IPS DF 6.9 (cell line): Measurements from ENCODE around the gene C4A.
A peak's percentile ranks its signal among the peaks of the same experiment; 100 is the strongest.
"Not testable (repeated sequence)": the region's sequence is repeated elsewhere in the genome, so short reads cannot be mapped to it uniquely, and the experiment has no call there.

Experiments used
- DNase-seq: peaks from one replicate; pipeline ENCODE4 v3.0.0-alpha.2; 2013; ENCODE audit warnings: low read depth, low spot score
- H3K27ac ChIP-seq: one replicate; pipeline ENCODE4 v1.5.1; 2013; ENCODE audit warnings: low read length, control low read depth
- H3K27me3 ChIP-seq: 2 replicates; pipeline ENCODE4 v1.6.1; 2013; ENCODE audit warnings: mild to moderate bottlenecking, low read length; ENCODE audit not compliant: control insufficient read depth, insufficient read depth
- H3K36me3 ChIP-seq: 2 replicates; pipeline ENCODE4 v1.6.1; 2013; ENCODE audit warnings: low read length; ENCODE audit not compliant: control insufficient read depth, insufficient read depth
- H3K4me1 ChIP-seq: 2 replicates; pipeline ENCODE4 v1.6.1; 2013; ENCODE audit warnings: low read length; ENCODE audit not compliant: control insufficient read depth, insufficient read depth
- H3K4me3 ChIP-seq: 2 replicates; pipeline ENCODE4 v1.5.1; 2013; ENCODE audit warnings: mild to moderate bottlenecking, low read length
- H3K9me3 ChIP-seq: 2 replicates; pipeline ENCODE4 v1.6.1; 2013; ENCODE audit warnings: low read length, inconsistent platforms; ENCODE audit not compliant: control insufficient read depth, insufficient read depth
- WGBS: extraction: QIAGEN DNeasy Blood & Tissue Kit; methylation state at CpG from one replicate; pipeline ENCODE4 v1.1.7; 2013; ENCODE audit warnings: mixed read lengths, missing lambda C conversion rate; ENCODE audit not compliant: insufficient read length, insufficient coverage; 5-methylcytosine and 5-hydroxymethylcytosine counted together

The C4A gene

GRCh38 chr6:32043589-32044380 lies 61.9 kb downstream of the C4A start:
- not testable (repeated sequence) for H3K27ac ChIP-seq, H3K9me3 ChIP-seq, H3K4me3 ChIP-seq, H3K4me1 ChIP-seq, H3K36me3 ChIP-seq, H3K27me3 ChIP-seq, DNase-seq
- WGBS = no CpG with 5 or more reads among the region's 31 CpGs

- H3K4me3 ChIP-seq, H3K4me1 ChIP-seq, H3K36me3 ChIP-seq, H3K27me3 ChIP-seq, H3K9me3 ChIP-seq, DNase-seq, H3K27ac ChIP-seq: not testable (repeated sequence)
- no CpG with 5 or more reads among the region's 18 CpGs for WGBS
Observed at GRCh38 chr6:32044916-32045315, 63.1 kb downstream of the C4A start.

- Histone ChIP-seq H3K36me3 (no peaks in the 10 kb centered on the region), H3K27me3 (no peaks in the 10 kb centered on the region), H3K9me3 (no peaks in the 10 kb centered on the region), H3K27ac (no peak overlapping the region), H3K4me3 (no peak overlapping the region), H3K4me1 (no peaks in the 10 kb centered on the region)
- WGBS = no CpG with 5 or more reads among the region's 22 CpGs
- DNase-seq = no peak
Observed at GRCh38 chr6:32045811-32046449, 64.1 kb downstream of the C4A start.

GRCh38 chr6:32046450-32047083 lies 64.7 kb downstream of the C4A start:
- no peak for DNase-seq
- no CpG with 5 or more reads among the region's 14 CpGs for WGBS
- Histone ChIP-seq H3K36me3 (no peaks in the 10 kb centered on the region), H3K4me3 (no peak overlapping the region), H3K4me1 (no peaks in the 10 kb centered on the region), H3K27me3 (no peaks in the 10 kb centered on the region), H3K9me3 (no peaks in the 10 kb centered on the region), H3K27ac (no peak overlapping the region)

GRCh38 chr6:32047084-32047478 lies 65.2 kb downstream of the C4A start:
- WGBS = no CpG with 5 or more reads among the region's 11 CpGs
- no peak for DNase-seq
- no peak overlapping the region for H3K27ac ChIP-seq
- H3K4me1 ChIP-seq = no peaks in the 10 kb centered on the region
- no peak overlapping the region for H3K4me3 ChIP-seq
- no peaks in the 10 kb centered on the region for H3K36me3 ChIP-seq
- H3K9me3 ChIP-seq = no peaks in the 10 kb centered on the region
- H3K27me3 ChIP-seq = no peaks in the 10 kb centered on the region

- Histone ChIP-seq H3K27me3 (no peaks in the 10 kb centered on the region), H3K27ac (no peak overlapping the region)
- no CpG with 5 or more reads among the region's 6 CpGs for WGBS
Observed at GRCh38 chr6:32047539-32047854, 65.6 kb downstream of the C4A start.

GRCh38 chr6:32047855-32048766 lies 66.3 kb downstream of the C4A start:
- Histone ChIP-seq H3K9me3 (no peaks in the 10 kb centered on the region), H3K36me3 (no peaks in the 10 kb centered on the region), H3K27me3 (no peaks in the 10 kb centered on the region), H3K27ac (no peak overlapping the region), H3K4me3 (no peak overlapping the region), H3K4me1 (no peaks in the 10 kb centered on the region)
- no CpG with 5 or more reads among the region's 42 CpGs for WGBS
- DNase-seq = peak; percentile 71

More at GRCh38 chr6:32047539-32047854, 65.6 kb downstream of the C4A start:
- H3K36me3 ChIP-seq = no peaks in the 10 kb centered on the region
- H3K9me3 ChIP-seq = no peaks in the 10 kb centered on the region
- H3K4me1 ChIP-seq = no peaks in the 10 kb centered on the region
- no peak overlapping the region for H3K4me3 ChIP-seq
- no peak for DNase-seq

- H3K4me3 ChIP-seq, H3K27ac ChIP-seq, H3K9me3 ChIP-seq, H3K4me1 ChIP-seq, H3K36me3 ChIP-seq, DNase-seq, H3K27me3 ChIP-seq: not testable (repeated sequence)
- WGBS = no CpG with 5 or more reads among the region's 21 CpGs
Observed at GRCh38 chr6:32049149-32049548, 67.3 kb downstream of the C4A start.

- no CpG with 5 or more reads among the region's 11 CpGs for WGBS
- H3K27me3 ChIP-seq = not testable (repeated sequence)
Observed at GRCh38 chr6:32049736-32050135, 67.9 kb downstream of the C4A start.

GRCh38 chr6:32050562-32050961 lies 68.7 kb downstream of the C4A start:
- H3K27ac ChIP-seq = no peak overlapping the region
- H3K4me3 ChIP-seq = no peak overlapping the region
- WGBS = no CpG with 5 or more reads among the region's 5 CpGs
- no peaks in the 10 kb centered on the region for H3K9me3 ChIP-seq
- DNase-seq = no peak
- H3K4me1 ChIP-seq = no peaks in the 10 kb centered on the region
- no peaks in the 10 kb centered on the region for H3K27me3 ChIP-seq
- H3K36me3 ChIP-seq = no peaks in the 10 kb centered on the region

More at GRCh38 chr6:32049736-32050135, 67.9 kb downstream of the C4A start:
- DNase-seq, H3K9me3 ChIP-seq, H3K36me3 ChIP-seq, H3K4me1 ChIP-seq, H3K27ac ChIP-seq, H3K4me3 ChIP-seq: not testable (repeated sequence)
